Measurements from ENCODE around the gene TANK.

TANK gene

DNA sequence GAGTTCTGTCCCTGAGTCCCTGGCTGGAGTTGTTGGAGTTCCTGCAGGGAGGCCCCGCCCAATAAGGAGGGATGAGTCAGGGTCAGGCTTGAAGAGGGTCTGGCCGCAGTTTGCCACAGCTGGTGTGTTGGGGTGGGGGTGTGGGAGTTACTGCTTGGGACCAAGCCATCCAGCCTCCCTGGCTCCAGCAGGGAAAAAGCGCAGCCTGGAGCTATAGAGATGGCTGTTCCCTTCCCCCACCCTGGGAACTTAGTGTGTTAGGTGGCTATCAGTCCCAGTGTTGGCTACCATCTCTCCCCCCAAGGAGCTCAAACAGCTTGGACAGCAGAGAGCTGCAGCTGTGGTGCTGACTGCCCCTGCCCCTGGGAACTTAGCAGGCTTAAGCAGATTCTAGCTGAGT, 13.2 kb upstream of the TANK start:
- peaks cover 3% of the 10 kb centered on the region for H3K4me1 ChIP-seq (ENCODE audit: control insufficient read depth, insufficient read depth, low read depth, low read length)
- H3K9me3 ChIP-seq (ENCODE audit: control insufficient read depth, low read length), result peaks cover 41% of the 10 kb centered on the region
- H3K23ac ChIP-seq (ENCODE audit: low read length in 2 of 2), result no peak overlapping the region
- H3K27me3 ChIP-seq (ENCODE audit: control insufficient read depth in 1 of 2, insufficient read depth in 1 of 2, low read length in 2 of 2), result no peaks in the 10 kb centered on the region
- no peak overlapping the region for H3K9ac ChIP-seq (ENCODE audit: low read length)
- peaks cover 11% of the 10 kb centered on the region for H3K79me1 ChIP-seq (replicated peaks; ENCODE audit: low read length, poor library complexity, severe bottlenecking)
- DNase-seq, result no peak
- H2AK5ac ChIP-seq (ENCODE audit: low read length, severe bottlenecking), result no peak overlapping the region
- no peak overlapping the region for H3K14ac ChIP-seq (ENCODE audit: low read length in 2 of 2)
- no peak overlapping the region for H3K27ac ChIP-seq (ENCODE audit: low read length, poor library complexity, severe bottlenecking)
- no peak overlapping the region for H2BK15ac ChIP-seq (ENCODE audit: low read depth, poor library complexity, severe bottlenecking)
- no peak overlapping the region for H3K4me2 ChIP-seq (ENCODE audit: low read length, poor library complexity, severe bottlenecking)
- no peak overlapping the region for H3K18ac ChIP-seq (ENCODE audit: low read depth in 1 of 2, low read length in 2 of 2)
- 86% methylated on average over 3 of the region's 3 CpGs for WGBS
- H2BK5ac ChIP-seq (ENCODE audit: low read depth, low read length, poor library complexity, severe bottlenecking), result no peak overlapping the region
- H4K8ac ChIP-seq (ENCODE audit: low read length), result no peak overlapping the region
- no peak overlapping the region for H3K4ac ChIP-seq (ENCODE audit: low read depth in 1 of 2, low read length in 2 of 2)
- peaks cover 0 to 10% of the 10 kb centered on the region in 2 experiments for H3K36me3 ChIP-seq (ENCODE audit: control insufficient read depth in 1 of 2, insufficient read depth in 2 of 2, low read depth in 1 of 2, low read length in 2 of 2)
- no peak overlapping the region for H2AFZ ChIP-seq (ENCODE audit: low read depth, low read length)
- no peak overlapping the region for H2BK12ac ChIP-seq (ENCODE audit: low read length in 2 of 2)
- H4K91ac ChIP-seq (ENCODE audit: low read length), result no peak overlapping the region
- no peak overlapping the region for H3K4me3 ChIP-seq (ENCODE audit: insufficient read depth in 1 of 2, low read depth in 1 of 2, low read length in 2 of 2)
- no peak overlapping the region for H2BK120ac ChIP-seq (ENCODE audit: low read depth, low read length)

DNA sequence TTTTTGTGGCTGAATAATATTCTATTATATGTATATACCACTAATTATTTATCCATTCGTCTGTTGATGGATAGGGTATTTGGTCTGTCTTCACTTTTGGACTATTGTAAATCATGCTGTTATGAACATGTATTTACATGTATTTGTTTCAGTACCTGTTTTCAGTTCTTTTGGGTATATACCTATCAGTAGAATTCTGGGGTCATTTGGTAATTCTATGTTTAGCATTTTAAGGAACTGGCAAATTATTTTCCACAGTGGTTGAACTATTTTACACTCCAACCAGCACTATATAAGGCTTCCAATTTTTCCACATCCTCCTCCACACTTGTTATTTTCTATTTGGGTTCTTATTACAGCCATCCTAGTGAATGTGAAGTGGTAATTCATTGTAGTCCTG, 12.4 kb upstream of the TANK start:
- H3K36me3 ChIP-seq (ENCODE audit: control insufficient read depth in 1 of 2, insufficient read depth in 2 of 2, low read depth in 1 of 2, low read length in 2 of 2), result peaks cover 0 to 10% of the 10 kb centered on the region in 2 experiments
- H4K8ac ChIP-seq (ENCODE audit: low read length), result no peak overlapping the region
- H3K18ac ChIP-seq (ENCODE audit: low read depth in 1 of 2, low read length in 2 of 2), result no peak overlapping the region
- H2BK12ac ChIP-seq (ENCODE audit: low read length in 2 of 2), result no peak overlapping the region
- DNase-seq, result no peak
- H2AK5ac ChIP-seq (ENCODE audit: low read length, severe bottlenecking), result no peak overlapping the region
- H3K27me3 ChIP-seq (ENCODE audit: control insufficient read depth in 1 of 2, insufficient read depth in 1 of 2, low read length in 2 of 2), result no peaks in the 10 kb centered on the region
- no peak overlapping the region for H3K4ac ChIP-seq (ENCODE audit: low read depth in 1 of 2, low read length in 2 of 2)
- H3K27ac ChIP-seq (ENCODE audit: low read length, poor library complexity, severe bottlenecking), result no peak overlapping the region
- peaks cover 3% of the 10 kb centered on the region for H3K4me1 ChIP-seq (ENCODE audit: control insufficient read depth, insufficient read depth, low read depth, low read length)
- H3K9me3 ChIP-seq (ENCODE audit: control insufficient read depth, low read length), result peaks cover 50% of the 10 kb centered on the region
- no peak overlapping the region for H2AFZ ChIP-seq (ENCODE audit: low read depth, low read length)
- H2BK120ac ChIP-seq (ENCODE audit: low read depth, low read length), result no peak overlapping the region
- H2BK15ac ChIP-seq (ENCODE audit: low read depth, poor library complexity, severe bottlenecking), result no peak overlapping the region
- WGBS, result no CpG with 5 or more reads among the region's 1 CpG
- H3K4me2 ChIP-seq (ENCODE audit: low read length, poor library complexity, severe bottlenecking), result no peak overlapping the region
- no peak overlapping the region for H4K91ac ChIP-seq (ENCODE audit: low read length)
- H2BK5ac ChIP-seq (ENCODE audit: low read depth, low read length, poor library complexity, severe bottlenecking), result no peak overlapping the region
- peaks cover 11% of the 10 kb centered on the region for H3K79me1 ChIP-seq (replicated peaks; ENCODE audit: low read length, poor library complexity, severe bottlenecking)
- H3K9ac ChIP-seq (ENCODE audit: low read length), result no peak overlapping the region
- H3K14ac ChIP-seq (ENCODE audit: low read length in 2 of 2), result no peak overlapping the region
- no peak overlapping the region for H3K23ac ChIP-seq (ENCODE audit: low read length in 2 of 2)
- H3K4me3 ChIP-seq (ENCODE audit: insufficient read depth in 1 of 2, low read depth in 1 of 2, low read length in 2 of 2), result no peak overlapping the region

DNA sequence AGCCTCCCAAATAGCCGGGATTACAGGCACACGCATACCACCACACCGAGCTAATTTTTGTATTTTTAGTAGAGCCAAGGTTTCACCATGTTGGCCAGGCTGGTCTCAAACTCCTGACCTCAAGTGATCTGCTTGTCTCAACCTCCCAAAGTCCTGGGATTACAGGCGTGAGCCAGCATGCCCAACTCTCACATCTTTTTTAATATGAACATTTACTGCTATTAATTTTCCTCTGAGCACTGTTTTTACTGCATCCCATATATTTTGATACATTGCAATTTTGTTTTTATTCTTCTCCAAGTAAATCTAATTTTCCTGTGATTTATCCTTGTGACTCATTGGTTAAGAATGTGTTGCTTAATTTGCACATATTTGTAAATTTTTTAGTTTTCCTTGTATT, 9.5 kb upstream of the TANK start:
- H3K9me3 ChIP-seq (ENCODE audit: control insufficient read depth, low read length), result peaks cover 64% of the 10 kb centered on the region
- no peak overlapping the region for H3K18ac ChIP-seq (ENCODE audit: low read depth in 1 of 2, low read length in 2 of 2)
- H2BK15ac ChIP-seq (ENCODE audit: low read depth, poor library complexity, severe bottlenecking), result no peak overlapping the region
- H3K36me3 ChIP-seq (ENCODE audit: control insufficient read depth in 1 of 2, insufficient read depth in 2 of 2, low read depth in 1 of 2, low read length in 2 of 2), result peaks cover 0 to 10% of the 10 kb centered on the region in 2 experiments
- no peak overlapping the region for H4K91ac ChIP-seq (ENCODE audit: low read length)
- H3K79me1 ChIP-seq (replicated peaks; ENCODE audit: low read length, poor library complexity, severe bottlenecking), result peaks cover 21% of the 10 kb centered on the region
- no peak overlapping the region for H2AK5ac ChIP-seq (ENCODE audit: low read length, severe bottlenecking)
- 89% methylated on average over 4 of the region's 4 CpGs for WGBS
- H3K27ac ChIP-seq (ENCODE audit: low read length, poor library complexity, severe bottlenecking), result no peak overlapping the region
- no peak overlapping the region for H3K14ac ChIP-seq (ENCODE audit: low read length in 2 of 2)
- H4K8ac ChIP-seq (ENCODE audit: low read length), result no peak overlapping the region
- no peak overlapping the region for H2BK5ac ChIP-seq (ENCODE audit: low read depth, low read length, poor library complexity, severe bottlenecking)
- H3K23ac ChIP-seq (ENCODE audit: low read length in 2 of 2), result no peak overlapping the region
- DNase-seq, result no peak
- no peak overlapping the region for H2BK12ac ChIP-seq (ENCODE audit: low read length in 2 of 2)
- H3K4me1 ChIP-seq (ENCODE audit: control insufficient read depth, insufficient read depth, low read depth, low read length), result peaks cover 3% of the 10 kb centered on the region
- no peak overlapping the region for H2AFZ ChIP-seq (ENCODE audit: low read depth, low read length)
- H3K4me2 ChIP-seq (ENCODE audit: low read length, poor library complexity, severe bottlenecking), result no peak overlapping the region
- no peak overlapping the region for H3K4ac ChIP-seq (ENCODE audit: low read depth in 1 of 2, low read length in 2 of 2)
- H3K9ac ChIP-seq (ENCODE audit: low read length), result no peak overlapping the region
- H3K4me3 ChIP-seq (ENCODE audit: insufficient read depth in 1 of 2, low read depth in 1 of 2, low read length in 2 of 2), result peak overlapping the region in 1 of 2 experiments; percentile 21
- H3K27me3 ChIP-seq (ENCODE audit: control insufficient read depth in 1 of 2, insufficient read depth in 1 of 2, low read length in 2 of 2), result no peaks in the 10 kb centered on the region
- H2BK120ac ChIP-seq (ENCODE audit: low read depth, low read length), result no peak overlapping the region

DNA sequence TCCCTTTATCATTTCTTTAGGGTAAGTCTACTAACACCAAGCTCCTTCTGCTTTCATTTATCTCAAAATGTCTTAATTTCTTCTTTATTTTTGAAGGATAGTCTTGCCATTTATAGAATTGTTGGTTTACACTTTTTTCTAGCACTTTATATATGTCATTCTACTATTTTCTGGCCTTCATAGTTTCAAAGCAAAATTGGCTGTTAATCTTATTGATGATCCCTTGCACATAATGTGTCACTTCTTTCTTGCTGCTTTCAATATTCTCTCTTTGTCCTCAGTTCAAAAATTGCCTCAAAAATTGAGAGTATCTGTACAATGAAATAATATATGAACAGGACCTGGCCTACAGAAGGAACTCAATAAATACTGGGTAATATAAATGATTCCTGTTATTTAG, 7.9 kb upstream of the TANK start:
- Histone ChIP-seq H3K4me1 (ENCODE audit: control insufficient read depth, insufficient read depth, low read depth, low read length) (no peaks in the 10 kb centered on the region), H3K4ac (ENCODE audit: low read depth in 1 of 2, low read length in 2 of 2) (no peak overlapping the region), H3K9me3 (ENCODE audit: control insufficient read depth, low read length) (peaks cover 64% of the 10 kb centered on the region), H3K18ac (ENCODE audit: low read depth in 1 of 2, low read length in 2 of 2) (no peak overlapping the region), H2AK5ac (ENCODE audit: low read length, severe bottlenecking) (no peak overlapping the region), H2AFZ (ENCODE audit: low read depth, low read length) (no peak overlapping the region), H2BK120ac (ENCODE audit: low read depth, low read length) (no peak overlapping the region), H3K36me3 (ENCODE audit: control insufficient read depth in 1 of 2, insufficient read depth in 2 of 2, low read depth in 1 of 2, low read length in 2 of 2) (peaks cover 0 to 3% of the 10 kb centered on the region in 2 experiments), H3K14ac (ENCODE audit: low read length in 2 of 2) (no peak overlapping the region), H2BK5ac (ENCODE audit: low read depth, low read length, poor library complexity, severe bottlenecking) (no peak overlapping the region), H3K27me3 (ENCODE audit: control insufficient read depth in 1 of 2, insufficient read depth in 1 of 2, low read length in 2 of 2) (no peaks in the 10 kb centered on the region), H4K8ac (ENCODE audit: low read length) (no peak overlapping the region), H3K27ac (ENCODE audit: low read length, poor library complexity, severe bottlenecking) (no peak overlapping the region), H3K23ac (ENCODE audit: low read length in 2 of 2) (no peak overlapping the region), H4K91ac (ENCODE audit: low read length) (no peak overlapping the region), H3K9ac (ENCODE audit: low read length) (no peak overlapping the region), H2BK15ac (ENCODE audit: low read depth, poor library complexity, severe bottlenecking) (no peak overlapping the region), H3K4me2 (ENCODE audit: low read length, poor library complexity, severe bottlenecking) (no peak overlapping the region), H3K4me3 (ENCODE audit: insufficient read depth in 1 of 2, low read depth in 1 of 2, low read length in 2 of 2) (no peak overlapping the region), H3K79me1 (replicated peaks; ENCODE audit: low read length, poor library complexity, severe bottlenecking) (peaks cover 18% of the 10 kb centered on the region), H2BK12ac (ENCODE audit: low read length in 2 of 2) (no peak overlapping the region)
- DNase-seq, result no peak

Measured in mesenchymal stem cell (in vitro differentiated cells and primary cell).